ENCODE measurements around the gene TP53I11.

The TP53I11 gene

GRCh38 chr11:44955015-44955738 is 4.5 kb upstream of the TP53I11 start:
- DNase-seq = peak; percentile 78

GRCh38 chr11:44954051-44954906 is 3.6 kb upstream of the TP53I11 start:
- no peak for DNase-seq

- no peak for DNase-seq
Measured at GRCh38 chr11:44952500-44953260, 2.0 kb upstream of the TP53I11 start.

GRCh38 chr11:44952082-44952481 is 1.4 kb upstream of the TP53I11 start:
- DNase-seq = no peak

GRCh38 chr11:44950031-44950624 is 555 bp downstream of the TP53I11 start:
- DNase-seq = peak; percentile 12

- DNase-seq = peak; percentile 21
Measured at GRCh38 chr11:44949160-44950030, 1.3 kb downstream of the TP53I11 start.

- DNase-seq = no peak
Measured at GRCh38 chr11:44948155-44948554, 2.5 kb downstream of the TP53I11 start.

- DNase-seq = no peak
Measured at GRCh38 chr11:44947114-44947513, 3.6 kb downstream of the TP53I11 start.

GRCh38 chr11:44946263-44946662 is 4.4 kb downstream of the TP53I11 start:
- DNase-seq = no peak

GRCh38 chr11:44945666-44946065 is 5.0 kb downstream of the TP53I11 start:
- no peak for DNase-seq

GRCh38 chr11:44944853-44945235 is 5.8 kb downstream of the TP53I11 start:
- DNase-seq = no peak

- no peak for DNase-seq
Measured at GRCh38 chr11:44944181-44944852, 6.4 kb downstream of the TP53I11 start.

- DNase-seq = no peak
Measured at GRCh38 chr11:44943696-44944095, 7.0 kb downstream of the TP53I11 start.

GRCh38 chr11:44943118-44943517 is 7.6 kb downstream of the TP53I11 start:
- DNase-seq = no peak

- DNase-seq = no peak
Measured at GRCh38 chr11:44942029-44942955, 8.4 kb downstream of the TP53I11 start.

GRCh38 chr11:44941259-44942021 is 9.2 kb downstream of the TP53I11 start:
- no peak for DNase-seq

- DNase-seq = no peak
Measured at GRCh38 chr11:44940835-44941234, 9.8 kb downstream of the TP53I11 start.

- DNase-seq = no peak
Measured at GRCh38 chr11:44940404-44940803, 10.3 kb downstream of the TP53I11 start.

GRCh38 chr11:44939673-44940395 is 10.8 kb downstream of the TP53I11 start:
- DNase-seq = no peak
